HCT116 (cell line): ENCODE measurements around the gene COBL.

Source experiments
- EZH2phosphoT487 ChIP-seq: fragments of 200-600 bp; IDR thresholded peaks from 2 replicates; pipeline ENCODE4 v1.6.1; 2018; ENCODE audit warnings: antibody characterized with exemption, borderline replicate concordance
- JUND ChIP-seq: IDR thresholded peaks from 2 replicates; pipeline ENCODE4 v1.6.1; 2012
- ZFX ChIP-seq: fragments of 450-650 bp; IDR thresholded peaks from 2 replicates; pipeline ENCODE4 v1.6.1; 2017
- TF ChIP-seq, protein P1 (sequence below): IDR thresholded peaks from 2 replicates; pipeline ENCODE4 v1.6.1; 2012

GRCh38 chr7:51161937-51162336, 154.7 kb downstream of the COBL start:
- TF ChIP-seq JUND (no peak), EZH2phosphoT487 (no peak), ZFX (no peak)
- TF ChIP-seq, protein P1, sequence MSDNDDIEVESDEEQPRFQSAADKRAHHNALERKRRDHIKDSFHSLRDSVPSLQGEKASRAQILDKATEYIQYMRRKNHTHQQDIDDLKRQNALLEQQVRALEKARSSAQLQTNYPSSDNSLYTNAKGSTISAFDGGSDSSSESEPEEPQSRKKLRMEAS, result no peak
